ENCODE data around the gene TSNAX.

- TF ChIP-seq CTCF (IDR thresholded peaks at IDR 0.05) (no peak), POLR2AphosphoS5 (IDR thresholded peaks at IDR 0.05) (no peak), POLR2A (IDR thresholded peaks at IDR 0.05) (no peak)
Observed at GRCh38 chr1:231564373-231564772, 35.9 kb downstream of the TSNAX start.
